Kidney (tissue), 14 donors: ENCODE measurements around the gene RGS2. TPM values are rescaled to one million over a fixed set of nuclear protein-coding genes. Genes with fewer than 3 reads are reported as not detected.

ENCODE experiments used
- DNase-seq, 5 donors: peaks; one replicate each; pipeline ENCODE4 v3.0.0-alpha.2; 2013 to 2020
- FAIRE-seq: peaks from 2 replicates; lab custom pipeline; 2012; peaks lifted over from hg19 to GRCh38; lab: Jason Lieb, UNC
- H3K27ac ChIP-seq, 2 donors: one replicate each; pipeline ENCODE4 v1.7.0; 2013; ENCODE audit warnings: low read depth in 2 of 2, low read length in 2 of 2, inconsistent platforms in 1 of 2
- H3K27me3 ChIP-seq: one replicate; pipeline ENCODE4 v1.7.1; 2013; ENCODE audit warnings: low read length, inconsistent platforms; ENCODE audit not compliant: control insufficient read depth, insufficient read depth
- H3K36me3 ChIP-seq, 3 donors: one replicate each; pipeline versions ENCODE4 v1.7.0 to v1.7.1; 2013; ENCODE audit warnings: low read length in 3 of 3, control low read depth in 1 of 3, inconsistent platforms in 1 of 3; ENCODE audit not compliant: insufficient read depth in 3 of 3, control insufficient read depth in 2 of 3
- H3K4me1 ChIP-seq, 3 donors: one replicate each; pipeline versions ENCODE4 v1.7.0 to v1.7.1; 2013; ENCODE audit warnings: low read length in 3 of 3, inconsistent platforms in 1 of 3, low read depth in 1 of 3; ENCODE audit not compliant: control insufficient read depth in 2 of 3, insufficient read depth in 2 of 3
- H3K4me3 ChIP-seq, 3 donors: one replicate each; pipeline versions ENCODE4 v1.7.0 to v1.8.1; 2013; ENCODE audit warnings: low read length in 3 of 3, control low read depth in 1 of 3, inconsistent platforms in 1 of 3
- H3K9ac ChIP-seq, 3 donors: one replicate each; pipeline versions ENCODE4 v1.7.0 to v1.7.1; 2013; ENCODE audit warnings: low read length in 3 of 3, control low read depth in 1 of 3, inconsistent platforms in 1 of 3
- H3K9me3 ChIP-seq, 3 donors: one replicate each; pipeline versions ENCODE4 v1.7.0 to v1.7.1; 2013; ENCODE audit warnings: low read length in 3 of 3, control low read depth in 1 of 3, inconsistent platforms in 1 of 3; ENCODE audit not compliant: control insufficient read depth in 2 of 3, insufficient read depth in 1 of 3
- intact Hi-C: fragments of 100-400 bp; cut with DNase I; formaldehyde crosslinking; loops from one replicate; pipeline ENCODE4 v1.11.1; 2022
- polyA plus RNA-seq: library from polyadenylated mRNA; stranded (reverse); fragments of 350-450 nt; fragmentation: Illumina TruSeq; extraction: RNeasy Lipid Tissue Mini Kit (QIAGEN cat#74804); gene quantifications from one replicate; pipeline ENCODE4 v1.2.3, GENCODE V29; 2014; ENCODE audit warnings: low read depth, low replicate concordance; ENCODE audit not compliant: insufficient read depth
- total RNA-seq: library from RNA; stranded (reverse); fragmentation: NEBNext Ultra II Directional; extraction: Animal tissue kit (Norgen Biotek cat#: 25700); gene quantifications from one replicate; pipeline ENCODE4 v1.2.1, GENCODE V29; 2021
- TF ChIP-seq, protein P1 (sequence below): IDR thresholded peaks from 3 replicates; pipeline ENCODE4 v1.5.1; 2012; ENCODE audit warnings: mild to moderate bottlenecking, moderate library complexity, borderline replicate concordance; ENCODE audit not compliant: insufficient read depth; ENCODE audit errors: extremely low read depth
- donor health status: control.
- donor health status: control.
- donor health status: control.
- donor health status: control.
- donor health status: control.
- donor health status: DM: yes; HTN: yes; CAD: no.
- donor health status: Normal renal cell carcinoma (clear cell type).

Gene RGS2
- total and polyA plus RNA-seq, 2 donors from 2014 or later: 51.2 to 85.1 TPM

DNA sequence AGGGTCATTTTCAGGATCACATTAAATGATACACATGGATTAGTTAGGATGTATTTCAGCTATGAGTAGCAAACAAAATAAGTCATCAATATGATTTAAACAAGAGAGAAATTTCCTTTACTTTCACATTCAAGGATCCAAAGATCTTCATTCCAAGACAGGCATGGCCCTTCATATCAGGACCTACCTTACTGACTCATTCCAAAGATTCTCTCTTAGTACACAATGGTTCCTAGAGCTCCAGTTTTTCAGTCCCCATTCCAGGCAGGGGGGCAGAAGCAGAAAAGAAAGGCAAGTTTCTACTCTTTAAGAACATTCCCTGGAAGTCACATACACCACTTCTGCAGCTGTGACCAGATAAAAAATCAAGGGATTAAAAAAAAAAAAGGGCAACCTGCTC lies 23.7 kb downstream of the RGS2 start:
- Histone ChIP-seq H3K27me3 (no peaks in the 10 kb centered on the region), H3K36me3 (no peaks in the 10 kb centered on the region), H3K9me3 (no peaks in the 10 kb centered on the region), H3K27ac (no peak overlapping the region), H3K4me1 (no peaks in the 10 kb centered on the region), H3K9ac (no peak overlapping the region), H3K4me3 (no peak overlapping the region)
- intact Hi-C loops: no loop called here
- TF ChIP-seq, protein P1, sequence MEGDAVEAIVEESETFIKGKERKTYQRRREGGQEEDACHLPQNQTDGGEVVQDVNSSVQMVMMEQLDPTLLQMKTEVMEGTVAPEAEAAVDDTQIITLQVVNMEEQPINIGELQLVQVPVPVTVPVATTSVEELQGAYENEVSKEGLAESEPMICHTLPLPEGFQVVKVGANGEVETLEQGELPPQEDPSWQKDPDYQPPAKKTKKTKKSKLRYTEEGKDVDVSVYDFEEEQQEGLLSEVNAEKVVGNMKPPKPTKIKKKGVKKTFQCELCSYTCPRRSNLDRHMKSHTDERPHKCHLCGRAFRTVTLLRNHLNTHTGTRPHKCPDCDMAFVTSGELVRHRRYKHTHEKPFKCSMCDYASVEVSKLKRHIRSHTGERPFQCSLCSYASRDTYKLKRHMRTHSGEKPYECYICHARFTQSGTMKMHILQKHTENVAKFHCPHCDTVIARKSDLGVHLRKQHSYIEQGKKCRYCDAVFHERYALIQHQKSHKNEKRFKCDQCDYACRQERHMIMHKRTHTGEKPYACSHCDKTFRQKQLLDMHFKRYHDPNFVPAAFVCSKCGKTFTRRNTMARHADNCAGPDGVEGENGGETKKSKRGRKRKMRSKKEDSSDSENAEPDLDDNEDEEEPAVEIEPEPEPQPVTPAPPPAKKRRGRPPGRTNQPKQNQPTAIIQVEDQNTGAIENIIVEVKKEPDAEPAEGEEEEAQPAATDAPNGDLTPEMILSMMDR: no peak
- no peak for DNase-seq
- FAIRE-seq: no peak

GRCh38 chr1:192835116-192835515 lies 26.3 kb downstream of the RGS2 start:
- Histone ChIP-seq H3K4me1 (no peaks in the 10 kb centered on the region), H3K36me3 (no peaks in the 10 kb centered on the region), H3K27me3 (no peaks in the 10 kb centered on the region), H3K9ac (no peak overlapping the region), H3K9me3 (no peaks in the 10 kb centered on the region), H3K4me3 (no peak overlapping the region), H3K27ac (no peak overlapping the region)
- DNase-seq: no peak
- no peak for FAIRE-seq
- TF ChIP-seq, protein P1: no peak
- intact Hi-C loops: no loop called here

DNA sequence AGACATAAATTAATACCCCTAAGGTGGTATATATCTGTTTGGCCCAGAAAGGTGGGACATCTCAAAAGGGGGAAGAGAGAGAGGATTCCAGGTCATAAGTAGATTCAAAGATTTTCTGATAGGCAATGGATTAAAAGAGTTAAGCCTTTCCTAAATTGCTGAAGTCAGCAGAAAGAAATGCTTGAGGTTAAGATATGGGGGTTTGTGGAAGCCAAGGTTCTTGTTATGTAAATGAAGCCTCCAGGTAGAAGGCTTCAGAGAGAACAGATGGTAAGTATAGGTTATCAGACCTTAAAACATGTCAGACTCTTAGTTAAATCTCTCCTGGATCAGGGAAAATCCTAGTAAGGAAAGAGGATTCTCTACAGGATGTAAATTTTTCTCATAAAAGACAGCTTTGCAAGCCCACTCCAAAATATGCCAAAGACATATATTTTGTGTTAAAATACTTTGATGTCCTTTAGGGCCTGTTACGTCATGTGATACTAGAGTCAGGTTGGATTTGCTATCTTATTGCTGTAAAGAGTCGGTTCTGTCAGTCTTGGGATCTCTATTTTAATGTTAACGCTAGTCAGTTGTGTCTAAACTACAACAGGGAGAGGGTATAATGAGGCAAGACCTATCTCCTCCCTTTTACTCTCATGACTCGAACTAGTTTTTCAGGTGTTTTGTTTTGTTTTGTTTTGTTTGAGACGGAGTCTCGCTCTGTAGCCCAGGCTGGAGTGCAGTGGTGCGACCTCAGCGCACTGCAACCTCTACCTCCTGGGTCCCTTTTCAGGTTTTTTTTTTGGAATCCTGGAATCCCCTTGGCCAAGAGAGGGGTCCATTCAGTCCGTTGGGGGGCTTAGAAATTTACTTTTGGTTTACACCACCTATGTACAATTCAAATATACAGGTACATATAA lies 30.6 kb downstream of the RGS2 start:
- no peak overlapping the region for H3K27ac ChIP-seq
- no peaks in the 10 kb centered on the region for H3K9me3 ChIP-seq
- H3K36me3 ChIP-seq: no peaks in the 10 kb centered on the region
- H3K9ac ChIP-seq: no peak overlapping the region
- intact Hi-C loops: no loop called here
- DNase-seq (no peak), FAIRE-seq (no peak)
- H3K4me1 ChIP-seq: no peaks in the 10 kb centered on the region
- no peak overlapping the region for H3K4me3 ChIP-seq
- no peaks in the 10 kb centered on the region for H3K27me3 ChIP-seq
- TF ChIP-seq, protein P1: no peak

GRCh38 chr1:192844360-192844759 lies 35.5 kb downstream of the RGS2 start:
- intact Hi-C loops: no loop called here

More at GRCh38 chr1:192844360-192844759, 35.5 kb downstream of the RGS2 start:
- H3K36me3 ChIP-seq: no peaks in the 10 kb centered on the region
- no peak overlapping the region for H3K27ac ChIP-seq
- H3K4me3 ChIP-seq: no peak overlapping the region
- TF ChIP-seq, protein P1: no peak
- H3K9me3 ChIP-seq: no peaks in the 10 kb centered on the region
- H3K4me1 ChIP-seq: no peaks in the 10 kb centered on the region
- DNase-seq: no peak
- no peaks in the 10 kb centered on the region for H3K27me3 ChIP-seq
- no peak overlapping the region for H3K9ac ChIP-seq
- FAIRE-seq: no peak
